Jurkat, Clone E6-1 (cell line): ENCODE data around the gene PTGER3.
A peak's percentile ranks its signal among the peaks of the same experiment; 100 is the strongest.
"Not testable (repeated sequence)": the region's sequence is repeated elsewhere in the genome, so short reads cannot be mapped to it uniquely, and the experiment has no call there.

Source experiments
- DNase-seq: peaks from one replicate; pipeline ENCODE4 v3.0.0-alpha.2; 2011; ENCODE audit warnings: low read depth, low spot score
- H3K4me3 ChIP-seq: 2 replicates; pipeline ENCODE4 v1.5.1; 2011; ENCODE audit warnings: mild to moderate bottlenecking, low read length, control low read depth, moderate library complexity

The PTGER3 gene

DNA sequence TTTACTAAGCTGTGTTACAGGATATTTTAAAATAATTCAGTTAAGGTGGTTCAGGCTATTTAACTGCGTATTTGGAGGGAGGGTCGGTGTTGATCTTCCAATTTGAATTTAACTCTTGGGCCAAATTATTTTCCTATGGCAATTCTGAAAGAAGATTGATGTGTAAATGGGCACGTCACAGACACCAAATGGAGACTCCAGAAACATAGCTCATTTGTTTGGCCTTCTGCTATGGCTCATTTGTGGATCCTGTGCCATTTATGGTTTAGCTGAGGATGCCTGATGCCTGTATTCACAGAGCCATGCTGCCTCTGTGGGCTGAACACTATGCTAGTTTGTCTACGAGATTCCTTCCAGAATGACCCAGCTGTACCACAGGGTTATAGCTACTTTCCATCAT is 70.6 kb downstream of the PTGER3 start:
- no peak for DNase-seq
- no peak overlapping the region for H3K4me3 ChIP-seq

DNA sequence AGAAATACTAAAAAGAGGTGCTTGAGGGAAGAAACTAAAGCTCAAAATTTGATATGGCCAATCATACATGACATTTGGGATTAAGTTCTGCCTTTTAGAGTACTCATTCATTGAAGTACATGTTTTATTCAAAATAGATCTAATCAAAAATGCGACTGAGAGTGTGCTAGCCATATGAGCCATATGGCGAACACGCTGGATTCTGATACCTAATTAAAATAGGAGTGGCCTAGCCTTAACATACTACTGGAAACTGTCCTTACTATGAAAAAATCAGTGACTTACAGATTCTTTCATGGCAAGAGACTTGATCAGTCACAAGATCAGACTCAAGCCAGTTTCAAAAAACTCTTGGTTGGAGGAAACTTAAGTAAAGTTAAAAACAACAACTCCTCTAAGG is 73.9 kb downstream of the PTGER3 start:
- DNase-seq = no peak
- no peak overlapping the region for H3K4me3 ChIP-seq

DNA sequence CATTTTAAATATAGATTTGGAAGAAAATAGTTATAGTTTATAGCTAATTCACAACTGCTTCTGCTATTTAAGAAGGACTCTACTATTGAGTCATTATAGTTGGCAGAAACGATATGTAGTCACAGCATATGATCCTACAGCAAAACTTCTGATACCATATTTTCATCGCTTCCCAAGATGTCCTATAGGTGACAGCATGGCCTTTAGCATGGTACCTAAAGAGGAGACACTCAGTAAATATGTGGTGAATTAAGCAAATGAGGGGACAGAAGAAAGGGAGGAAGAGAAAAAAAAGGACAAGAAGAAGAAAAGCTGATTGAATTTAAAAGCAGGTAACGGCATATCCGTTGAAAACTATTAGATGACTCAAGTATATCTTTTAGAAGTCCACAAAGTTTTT is 77.2 kb downstream of the PTGER3 start:
- no peak overlapping the region for H3K4me3 ChIP-seq
- DNase-seq = no peak

DNA sequence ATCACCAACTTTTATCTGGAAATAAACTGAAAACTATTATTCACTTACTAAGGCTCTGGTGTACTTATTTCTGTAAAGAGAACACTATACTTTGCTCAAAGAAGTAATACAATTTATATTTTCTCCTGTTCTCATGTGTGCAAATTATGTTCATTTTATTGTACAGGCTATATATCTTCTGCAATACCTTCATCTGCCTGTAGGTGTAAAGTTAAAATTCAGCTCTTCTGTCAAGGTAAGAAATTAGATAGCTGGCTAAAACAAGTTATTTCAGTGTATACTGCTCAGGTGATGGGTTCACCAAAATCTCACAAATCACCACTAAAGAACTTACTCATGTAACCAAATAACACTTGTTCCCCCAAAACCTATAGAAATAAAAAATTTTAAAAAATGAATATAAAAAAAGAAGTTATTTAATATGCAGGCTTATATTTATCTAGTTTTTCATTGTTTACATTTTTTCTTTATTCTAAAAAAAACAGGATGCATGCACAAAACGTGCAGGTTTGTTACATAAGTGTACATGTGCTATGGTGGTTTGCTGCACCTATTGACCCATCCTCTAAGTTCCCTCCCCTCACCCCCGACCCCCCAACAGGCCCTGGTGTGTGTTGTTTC is 81.5 kb downstream of the PTGER3 start:
- no peak overlapping the region for H3K4me3 ChIP-seq
- DNase-seq = peak; percentile 43

DNA sequence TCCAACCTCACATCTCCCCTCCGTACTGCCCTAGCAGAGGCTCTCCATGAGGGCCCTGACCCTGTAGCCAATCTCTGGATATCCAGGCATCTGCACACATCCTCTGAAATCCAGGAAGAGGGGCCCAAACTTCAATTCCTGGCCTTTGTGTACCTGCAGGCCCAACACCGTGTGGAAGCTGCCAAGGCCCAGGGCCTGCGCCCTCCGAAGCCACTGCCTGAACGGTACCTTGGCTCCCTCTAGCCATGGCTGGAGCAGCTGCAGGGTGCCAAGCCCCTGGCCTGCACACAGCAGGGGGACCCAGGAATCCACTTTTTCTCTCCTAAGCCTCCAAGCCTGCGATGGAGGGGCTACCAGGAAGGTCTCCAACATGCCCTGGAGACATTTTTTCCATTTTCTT is 84.2 kb downstream of the PTGER3 start:
- DNase-seq = no peak
- no peak overlapping the region for H3K4me3 ChIP-seq

DNA sequence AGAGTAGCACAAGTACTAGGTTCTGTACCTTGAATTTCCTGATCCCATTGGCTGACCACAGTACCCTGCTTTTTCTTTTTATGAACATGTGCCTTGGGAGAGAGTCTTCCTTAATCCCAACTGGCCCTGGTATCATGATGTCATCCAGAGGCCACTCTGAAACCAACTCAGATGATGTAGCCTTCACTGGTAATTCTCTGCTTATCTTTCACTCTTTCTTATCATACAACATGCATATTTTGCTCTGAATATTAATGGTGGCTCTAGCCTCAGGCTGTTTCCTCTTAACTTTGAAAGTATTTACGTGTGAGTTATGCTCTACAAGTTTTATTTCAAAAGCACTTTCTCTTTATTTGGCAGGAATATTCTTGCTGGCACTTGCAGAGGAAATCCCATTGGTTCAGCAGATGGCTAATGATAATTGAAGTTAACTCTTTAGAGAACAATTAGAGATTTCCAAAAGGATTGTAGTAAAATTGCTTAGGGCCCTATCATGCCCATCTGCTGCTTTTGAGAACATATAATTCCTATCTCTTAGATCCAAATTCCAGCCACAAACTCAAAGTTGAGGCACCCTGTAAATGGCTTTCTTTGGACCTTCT is 86.1 kb downstream of the PTGER3 start:
- no peak overlapping the region for H3K4me3 ChIP-seq
- no peak for DNase-seq

DNA sequence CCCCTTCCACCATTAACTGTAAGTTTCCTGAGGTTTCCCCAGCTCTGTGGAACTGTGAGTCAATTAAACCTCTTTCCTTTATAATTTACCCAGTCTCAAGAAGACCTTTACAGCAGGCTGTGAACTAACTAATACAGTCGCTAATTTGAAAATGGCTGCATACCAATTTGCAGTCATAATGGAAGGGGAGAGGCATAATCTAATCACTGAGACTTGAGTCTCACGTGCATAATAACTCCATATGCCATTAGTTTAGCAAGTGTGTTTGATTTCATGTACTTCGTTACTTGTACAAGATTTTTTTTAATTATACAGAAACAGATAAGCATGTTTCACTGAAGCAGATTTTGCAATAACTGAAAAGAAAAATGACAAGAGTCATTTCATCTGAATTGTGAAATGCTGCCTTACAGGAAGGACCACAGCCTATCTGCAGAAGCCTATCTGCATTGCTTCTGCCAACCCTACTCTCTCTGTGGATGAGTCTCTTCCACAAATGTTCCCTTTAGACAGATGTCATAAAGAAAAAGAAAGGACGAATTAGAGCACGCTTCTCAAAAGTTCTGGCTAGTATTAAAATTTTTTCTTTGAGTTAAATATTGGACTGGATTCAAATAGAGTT is 99.1 kb downstream of the PTGER3 start:
- DNase-seq = no peak
- H3K4me3 ChIP-seq = no peak overlapping the region

DNA sequence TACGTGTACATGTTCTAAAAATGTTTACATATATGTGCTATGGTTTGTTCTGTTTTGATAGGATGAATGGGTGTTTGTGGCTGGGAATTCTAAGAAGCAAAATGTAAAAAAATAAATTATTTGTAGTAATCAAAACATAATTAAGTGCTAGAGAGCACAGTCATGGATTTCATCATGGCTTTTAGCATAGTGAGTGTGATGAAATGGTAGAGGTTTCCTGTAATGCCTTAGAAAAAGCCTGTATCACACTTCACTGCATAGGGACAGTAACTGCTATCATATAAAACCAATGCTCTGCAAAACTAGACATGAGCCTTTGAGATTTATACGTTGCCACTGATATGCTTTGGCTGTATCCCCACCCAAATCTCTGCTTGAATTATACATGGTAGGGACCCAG is 99.8 kb downstream of the PTGER3 start:
- H3K4me3 ChIP-seq = no peak overlapping the region
- no peak for DNase-seq

DNA sequence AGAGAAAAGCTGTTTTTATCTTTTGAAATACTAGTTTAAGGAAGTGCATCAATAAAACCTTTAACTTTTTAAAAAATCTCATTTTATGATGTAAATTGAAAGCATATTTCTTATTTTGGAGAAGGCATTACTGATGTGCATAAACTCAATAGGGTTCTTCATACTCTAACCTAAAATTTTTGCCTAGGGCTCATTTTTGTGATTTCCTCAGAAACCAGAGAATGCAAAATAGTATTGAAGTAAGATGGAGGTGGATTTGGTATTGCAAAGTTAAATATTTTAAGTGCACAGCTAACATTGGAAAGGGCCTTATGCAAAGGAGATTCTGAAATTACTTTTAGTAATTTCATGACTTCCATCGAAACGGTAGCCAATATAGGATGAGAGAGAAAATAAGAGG is 101.9 kb downstream of the PTGER3 start:
- H3K4me3 ChIP-seq = no peak overlapping the region
- DNase-seq = no peak

DNA sequence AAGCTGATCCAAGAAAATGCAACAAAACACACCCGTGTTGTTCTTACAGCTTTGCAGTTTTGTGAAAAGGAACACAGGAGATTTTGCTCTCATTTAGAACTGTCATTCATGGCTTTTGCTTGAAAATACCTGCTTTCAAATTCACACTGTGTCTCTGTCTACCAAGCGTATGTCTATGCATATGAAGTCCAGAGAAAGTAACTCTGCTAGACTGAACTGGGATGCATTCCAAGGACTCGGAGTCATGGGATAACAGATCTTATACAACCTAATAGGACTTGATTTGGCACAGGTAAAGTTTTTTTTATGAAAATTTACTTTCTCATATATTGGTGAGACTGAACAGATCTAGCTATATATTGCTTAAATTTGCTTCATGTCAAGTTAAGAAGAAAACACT is 102.4 kb downstream of the PTGER3 start:
- no peak overlapping the region for H3K4me3 ChIP-seq
- DNase-seq = no peak

DNA sequence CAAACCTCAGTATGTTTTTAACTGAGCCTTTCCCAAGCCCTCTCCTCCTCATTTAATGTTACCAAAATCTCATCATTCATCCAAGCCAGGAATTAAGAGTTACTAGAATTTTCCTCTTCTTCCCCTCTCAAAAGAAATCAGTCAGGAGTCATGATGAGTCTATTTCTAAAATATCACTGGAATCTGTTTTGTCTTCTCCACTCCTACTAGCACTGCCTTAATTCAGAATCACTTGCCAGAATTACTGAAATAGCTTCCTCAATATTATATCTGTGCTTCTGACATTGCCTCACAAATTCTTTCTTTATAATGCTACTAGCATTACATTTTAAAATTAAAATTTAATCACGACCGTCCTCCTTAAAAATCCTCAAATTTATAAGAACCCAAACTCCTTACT is 106.1 kb downstream of the PTGER3 start:
- DNase-seq = no peak
- H3K4me3 ChIP-seq = no peak overlapping the region

DNA sequence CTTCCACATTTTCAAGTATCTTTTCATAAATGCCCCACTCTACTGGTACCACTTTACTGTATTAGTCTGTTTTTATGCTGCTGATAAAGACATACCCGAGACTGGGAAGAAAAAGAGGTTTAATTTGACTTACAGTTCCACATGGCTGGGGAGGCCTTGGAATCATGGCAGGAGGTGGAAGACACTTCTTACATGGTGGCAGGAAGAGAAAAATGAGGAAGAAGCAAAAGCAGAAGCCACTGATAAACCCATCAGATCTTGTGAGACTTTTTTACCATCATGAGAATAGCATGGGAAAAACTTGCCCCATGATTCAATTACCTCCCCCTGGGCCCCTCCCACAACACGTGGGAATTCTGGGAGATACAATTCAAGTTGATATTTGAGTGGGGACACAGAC is 107.2 kb downstream of the PTGER3 start:
- not testable (repeated sequence) for H3K4me3 ChIP-seq, DNase-seq

DNA sequence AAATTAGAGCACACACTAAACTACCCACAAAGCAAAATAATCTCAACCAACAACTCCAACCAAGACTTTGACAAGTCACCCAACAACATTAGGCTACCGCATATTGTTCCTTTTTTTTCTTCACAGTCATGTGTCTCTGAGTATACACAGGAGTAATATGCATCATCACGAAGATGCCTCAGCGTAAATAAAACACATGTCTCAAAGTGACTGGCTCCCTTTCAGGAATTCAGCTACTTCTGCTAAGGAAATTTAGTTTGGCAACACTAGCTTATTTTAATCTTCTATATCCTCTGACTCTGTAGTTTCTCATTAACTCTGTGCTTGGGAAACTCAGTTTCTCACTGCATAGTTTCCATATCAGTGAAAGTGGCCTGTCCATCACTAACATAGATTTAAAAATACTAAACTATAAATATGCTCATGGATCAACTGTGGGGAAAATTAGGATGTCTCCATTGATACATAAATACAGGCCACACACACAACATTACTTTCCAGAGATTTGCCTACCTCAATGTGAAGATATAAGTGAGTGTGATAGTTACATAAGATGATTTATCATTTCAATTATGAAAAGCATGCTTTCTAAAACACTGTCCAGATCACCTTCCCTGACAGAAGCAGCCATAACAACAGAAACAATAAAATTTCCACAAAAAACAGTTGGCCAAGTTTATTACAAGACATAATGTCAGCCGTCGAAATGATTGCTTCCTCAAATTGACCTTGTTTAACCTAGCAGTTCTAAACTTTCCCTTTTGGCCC is 113.2 kb downstream of the PTGER3 start:
- DNase-seq = no peak
- H3K4me3 ChIP-seq = no peak overlapping the region

DNA sequence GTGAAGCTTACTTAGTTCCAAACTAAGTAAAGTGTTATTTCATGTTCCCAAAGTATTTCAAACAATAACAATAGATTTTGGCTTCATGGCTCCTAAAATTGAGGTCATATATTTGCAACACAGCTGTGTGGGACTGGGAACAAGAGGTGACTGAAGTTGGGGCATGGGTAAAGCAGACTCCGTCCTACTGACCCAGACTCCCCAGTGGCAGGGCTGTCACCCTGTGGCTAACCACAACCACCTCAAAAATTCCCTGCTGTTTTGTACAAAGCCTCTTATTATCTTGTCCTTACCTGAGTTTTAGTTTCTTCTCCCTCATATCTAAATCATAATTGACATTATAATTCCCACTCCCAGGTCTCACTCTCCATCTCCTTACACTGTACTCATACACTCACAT is 117.6 kb downstream of the PTGER3 start:
- H3K4me3 ChIP-seq = no peak overlapping the region
- no peak for DNase-seq

DNA sequence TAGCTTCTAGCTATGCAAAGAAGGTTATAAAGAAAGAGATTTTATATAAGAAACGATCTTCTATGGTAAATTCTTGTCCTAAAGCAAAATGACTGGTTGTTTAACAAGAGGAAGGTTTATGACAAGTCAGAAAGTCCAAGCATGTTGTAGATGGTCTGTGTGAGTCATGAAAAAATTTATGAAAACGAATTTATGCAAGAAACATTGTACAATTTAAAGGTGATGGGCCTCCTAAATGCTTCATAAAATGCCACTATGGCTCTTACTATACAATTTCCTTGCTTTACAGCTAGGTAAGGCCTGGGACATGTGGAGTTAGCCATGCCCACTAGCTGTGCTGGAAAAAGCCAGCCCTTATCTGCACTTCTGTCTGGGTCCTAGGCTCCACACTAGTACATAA is 125.4 kb downstream of the PTGER3 start:
- H3K4me3 ChIP-seq = no peak overlapping the region
- DNase-seq = no peak
